ENCODE results near the gene ACBD5. TPM values are rescaled to one million over a fixed set of nuclear protein-coding genes. Genes with fewer than 3 reads are reported as not detected.

ACBD5 gene
- total RNA-seq, 1 experiment from 2014 or later = 16.8 TPM

GRCh38 chr10:27192284-27192683, 48.3 kb downstream of the ACBD5 start:
- no peak overlapping the region for H3K27ac ChIP-seq (ENCODE audit: low read depth, low read length, poor library complexity, severe bottlenecking)
- no peak for DNase-seq (ENCODE audit: low spot score)
- no TSS peak for BruUV-seq (replicated peaks)
- peaks cover under 1% of the 10 kb centered on the region for H3K36me3 ChIP-seq (ENCODE audit: insufficient read depth, low read length, poor library complexity, severe bottlenecking)
- TF ChIP-seq, protein P1, sequence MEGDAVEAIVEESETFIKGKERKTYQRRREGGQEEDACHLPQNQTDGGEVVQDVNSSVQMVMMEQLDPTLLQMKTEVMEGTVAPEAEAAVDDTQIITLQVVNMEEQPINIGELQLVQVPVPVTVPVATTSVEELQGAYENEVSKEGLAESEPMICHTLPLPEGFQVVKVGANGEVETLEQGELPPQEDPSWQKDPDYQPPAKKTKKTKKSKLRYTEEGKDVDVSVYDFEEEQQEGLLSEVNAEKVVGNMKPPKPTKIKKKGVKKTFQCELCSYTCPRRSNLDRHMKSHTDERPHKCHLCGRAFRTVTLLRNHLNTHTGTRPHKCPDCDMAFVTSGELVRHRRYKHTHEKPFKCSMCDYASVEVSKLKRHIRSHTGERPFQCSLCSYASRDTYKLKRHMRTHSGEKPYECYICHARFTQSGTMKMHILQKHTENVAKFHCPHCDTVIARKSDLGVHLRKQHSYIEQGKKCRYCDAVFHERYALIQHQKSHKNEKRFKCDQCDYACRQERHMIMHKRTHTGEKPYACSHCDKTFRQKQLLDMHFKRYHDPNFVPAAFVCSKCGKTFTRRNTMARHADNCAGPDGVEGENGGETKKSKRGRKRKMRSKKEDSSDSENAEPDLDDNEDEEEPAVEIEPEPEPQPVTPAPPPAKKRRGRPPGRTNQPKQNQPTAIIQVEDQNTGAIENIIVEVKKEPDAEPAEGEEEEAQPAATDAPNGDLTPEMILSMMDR (conservative IDR thresholded peaks at IDR 0.05; ENCODE audit: low read depth, low read length) = no peak
- TF ChIP-seq EZH2 (IDR thresholded peaks at IDR 0.05; ENCODE audit: borderline replicate concordance, low read depth, low read length, poor library complexity, severe bottlenecking) = no peak
- peaks cover under 1% of the 10 kb centered on the region for H3K4me1 ChIP-seq (ENCODE audit: insufficient read depth, low read length, poor library complexity, severe bottlenecking)
- POLR2A ChIA-PET (ENCODE audit: low non-redundant PET) = no interaction called here
- no peaks in the 10 kb centered on the region for H3K9me3 ChIP-seq (ENCODE audit: low read depth, low read length, poor library complexity, severe bottlenecking)
- CTCF ChIA-PET = no interaction called here
- H3K4me3 ChIP-seq (ENCODE audit: low read depth, low read length, poor library complexity, severe bottlenecking) = no peak overlapping the region
- intact Hi-C loops (cut with micrococcal nuclease; ENCODE audit: unreplicated experiment) = no loop called here
- H3K27me3 ChIP-seq (replicated peaks; ENCODE audit: insufficient read depth, low read depth, low read length, poor library complexity) = no peaks in the 10 kb centered on the region

DNA sequence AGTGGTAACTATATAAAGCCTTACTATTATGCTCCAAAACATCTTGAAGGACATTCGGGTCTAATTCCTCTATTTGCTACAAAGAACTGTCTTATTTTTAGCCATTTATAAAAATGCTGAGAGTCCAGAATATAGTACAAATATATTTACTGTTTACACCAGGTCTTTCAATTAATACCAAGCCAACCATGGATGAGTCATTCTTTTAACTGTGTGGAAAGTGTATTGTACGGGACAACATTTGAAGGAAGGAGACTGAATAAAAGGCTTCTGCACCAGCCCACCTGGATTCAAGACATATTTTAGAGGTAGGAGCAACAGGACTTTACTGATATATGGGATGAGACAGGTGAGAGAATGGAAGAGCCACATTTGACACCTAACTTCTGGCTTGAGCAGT, 50.1 kb downstream of the ACBD5 start:
- TF ChIP-seq, protein P1 (conservative IDR thresholded peaks at IDR 0.05; ENCODE audit: low read depth, low read length) = no peak
- no peak for TF ChIP-seq EZH2 (IDR thresholded peaks at IDR 0.05; ENCODE audit: borderline replicate concordance, low read depth, low read length, poor library complexity, severe bottlenecking)
- no peaks in the 10 kb centered on the region for H3K4me1 ChIP-seq (ENCODE audit: insufficient read depth, low read length, poor library complexity, severe bottlenecking)
- no peak overlapping the region for H3K27ac ChIP-seq (ENCODE audit: low read depth, low read length, poor library complexity, severe bottlenecking)
- intact Hi-C loops (cut with micrococcal nuclease; ENCODE audit: unreplicated experiment) = no loop called here
- no TSS peak for BruUV-seq (replicated peaks)
- no peaks in the 10 kb centered on the region for H3K9me3 ChIP-seq (ENCODE audit: low read depth, low read length, poor library complexity, severe bottlenecking)
- ChIA-PET CTCF (no interaction called here), POLR2A (ENCODE audit: low non-redundant PET) (no interaction called here)
- no peaks in the 10 kb centered on the region for H3K27me3 ChIP-seq (replicated peaks; ENCODE audit: insufficient read depth, low read depth, low read length, poor library complexity)
- peaks cover 15% of the 10 kb centered on the region for H3K36me3 ChIP-seq (ENCODE audit: insufficient read depth, low read length, poor library complexity, severe bottlenecking)
- H3K4me3 ChIP-seq (ENCODE audit: low read depth, low read length, poor library complexity, severe bottlenecking) = no peak overlapping the region
- DNase-seq (ENCODE audit: low spot score) = no peak

GRCh38 chr10:27188897-27189296, 51.7 kb downstream of the ACBD5 start:
- Histone ChIP-seq H3K36me3 (ENCODE audit: insufficient read depth, low read length, poor library complexity, severe bottlenecking) (peaks cover 27% of the 10 kb centered on the region), H3K9me3 (ENCODE audit: low read depth, low read length, poor library complexity, severe bottlenecking) (no peaks in the 10 kb centered on the region), H3K4me1 (ENCODE audit: insufficient read depth, low read length, poor library complexity, severe bottlenecking) (no peaks in the 10 kb centered on the region), H3K27me3 (replicated peaks; ENCODE audit: insufficient read depth, low read depth, low read length, poor library complexity) (no peaks in the 10 kb centered on the region), H3K27ac (ENCODE audit: low read depth, low read length, poor library complexity, severe bottlenecking) (no peak overlapping the region), H3K4me3 (ENCODE audit: low read depth, low read length, poor library complexity, severe bottlenecking) (no peak overlapping the region)
- no peak for DNase-seq (ENCODE audit: low spot score)
- CTCF ChIA-PET = no interaction called here
- no TSS peak for BruUV-seq (replicated peaks)
- intact Hi-C loops (cut with micrococcal nuclease; ENCODE audit: unreplicated experiment) = no loop called here
- POLR2A ChIA-PET (ENCODE audit: low non-redundant PET) = no interaction called here
- no peak for TF ChIP-seq EZH2 (IDR thresholded peaks at IDR 0.05; ENCODE audit: borderline replicate concordance, low read depth, low read length, poor library complexity, severe bottlenecking)
- TF ChIP-seq, protein P1 (conservative IDR thresholded peaks at IDR 0.05; ENCODE audit: low read depth, low read length) = no peak
